Stomach smooth muscle (tissue), 2 donors: ENCODE results near the gene AOX1.
A peak's percentile ranks its signal among the peaks of the same experiment; 100 is the strongest.
"Not testable (repeated sequence)": the region's sequence is repeated elsewhere in the genome, so short reads cannot be mapped to it uniquely, and the experiment has no call there.

Experiments
- H3K27ac ChIP-seq: one replicate; pipeline ENCODE4 v1.7.0; 2013; ENCODE audit warnings: mild to moderate bottlenecking, low read length, inconsistent platforms
- H3K27me3 ChIP-seq, 2 donors: one replicate each; pipeline ENCODE4 v1.7.0; 2013; ENCODE audit warnings: low read length in 2 of 2; ENCODE audit not compliant: insufficient read depth in 2 of 2, control insufficient read depth in 1 of 2
- H3K36me3 ChIP-seq, 2 donors: one replicate each; pipeline ENCODE4 v1.7.0; 2013; ENCODE audit warnings: low read length in 2 of 2; ENCODE audit not compliant: control insufficient read depth in 2 of 2, insufficient read depth in 2 of 2
- H3K4me1 ChIP-seq: one replicate; pipeline ENCODE4 v1.7.0; 2013; ENCODE audit warnings: low read length; ENCODE audit not compliant: control insufficient read depth, insufficient read depth
- H3K4me3 ChIP-seq, 2 donors: one replicate each; pipeline ENCODE4 v1.7.0; 2013; ENCODE audit warnings: low read length in 2 of 2
- H3K9ac ChIP-seq, 2 donors: one replicate each; pipeline ENCODE4 v1.7.0; 2013; ENCODE audit warnings: low read length in 2 of 2, mild to moderate bottlenecking in 1 of 2
- H3K9me3 ChIP-seq, 2 donors: one replicate each; pipeline ENCODE4 v1.7.0; 2013; ENCODE audit warnings: low read length in 2 of 2; ENCODE audit not compliant: control insufficient read depth in 2 of 2
- donor health status: healthy.
- donor health status: Pancreatic carcinoma.

The AOX1 gene

GRCh38 chr2:200702646-200703118 is 116.9 kb downstream of the AOX1 start:
- no peaks in the 10 kb centered on the region for H3K4me1 ChIP-seq
- no peak overlapping the region for H3K9ac ChIP-seq
- H3K9me3 ChIP-seq = no peaks in the 10 kb centered on the region
- H3K36me3 ChIP-seq = no peaks in the 10 kb centered on the region
- H3K4me3 ChIP-seq = no peak overlapping the region
- no peaks in the 10 kb centered on the region for H3K27me3 ChIP-seq
- H3K27ac ChIP-seq = no peak overlapping the region

GRCh38 chr2:200703127-200703925 is 117.5 kb downstream of the AOX1 start:
- H3K4me3 ChIP-seq = no peak overlapping the region
- no peaks in the 10 kb centered on the region for H3K4me1 ChIP-seq

GRCh38 chr2:200703926-200704637 is 118.3 kb downstream of the AOX1 start:
- Histone ChIP-seq H3K27me3 (no peaks in the 10 kb centered on the region), H3K9me3 (no peaks in the 10 kb centered on the region), H3K4me1 (no peaks in the 10 kb centered on the region), H3K9ac (no peak overlapping the region), H3K4me3 (no peak overlapping the region), H3K36me3 (no peaks in the 10 kb centered on the region), H3K27ac (no peak overlapping the region)

More at GRCh38 chr2:200703127-200703925, 117.5 kb downstream of the AOX1 start:
- Histone ChIP-seq H3K27me3 (no peaks in the 10 kb centered on the region), H3K36me3 (no peaks in the 10 kb centered on the region), H3K9me3 (no peaks in the 10 kb centered on the region), H3K9ac (no peak overlapping the region), H3K27ac (no peak overlapping the region)

GRCh38 chr2:200705305-200706041 is 119.7 kb downstream of the AOX1 start:
- Histone ChIP-seq H3K27ac (no peak overlapping the region), H3K9me3 (no peaks in the 10 kb centered on the region), H3K36me3 (no peaks in the 10 kb centered on the region), H3K4me1 (no peaks in the 10 kb centered on the region), H3K27me3 (no peaks in the 10 kb centered on the region), H3K9ac (no peak overlapping the region), H3K4me3 (no peak overlapping the region)

- peaks cover 6% of the 10 kb centered on the region for H3K4me1 ChIP-seq
- no peaks in the 10 kb centered on the region for H3K27me3 ChIP-seq
- no peak overlapping the region for H3K27ac ChIP-seq
- no peak overlapping the region for H3K9ac ChIP-seq
- H3K36me3 ChIP-seq = no peaks in the 10 kb centered on the region
- H3K4me3 ChIP-seq = no peak overlapping the region
- no peaks in the 10 kb centered on the region for H3K9me3 ChIP-seq
Measured at GRCh38 chr2:200708943-200709342, 123.1 kb downstream of the AOX1 start.

- peaks cover 0 to 3% of the 10 kb centered on the region in 2 donors for H3K27me3 ChIP-seq
- H3K9ac ChIP-seq = peak overlapping the region; percentile 25 to 58
- no peaks in the 10 kb centered on the region for H3K9me3 ChIP-seq
- peaks cover 6% of the 10 kb centered on the region for H3K4me1 ChIP-seq
- H3K36me3 ChIP-seq = no peaks in the 10 kb centered on the region
- H3K4me3 ChIP-seq = peak overlapping the region; percentile 71 to 81
- H3K27ac ChIP-seq = peak overlapping the region; percentile 6
Measured at GRCh38 chr2:200713003-200713703, 127.3 kb downstream of the AOX1 start.

GRCh38 chr2:200713704-200714064 is 127.9 kb downstream of the AOX1 start:
- Histone ChIP-seq H3K36me3 (no peaks in the 10 kb centered on the region), H3K9ac (peak overlapping the region in 1 of 2 donors; percentile 58), H3K9me3 (no peaks in the 10 kb centered on the region), H3K27me3 (peaks cover 0 to 3% of the 10 kb centered on the region in 2 donors), H3K4me1 (peaks cover 6% of the 10 kb centered on the region), H3K4me3 (peak overlapping the region; percentile 71 to 81), H3K27ac (peak overlapping the region; percentile 6)

- H3K9me3 ChIP-seq, H3K36me3 ChIP-seq, H3K27ac ChIP-seq, H3K9ac ChIP-seq, H3K4me1 ChIP-seq, H3K4me3 ChIP-seq, H3K27me3 ChIP-seq: not testable (repeated sequence)
Measured at GRCh38 chr2:200715014-200715413, 129.2 kb downstream of the AOX1 start.

- no peaks in the 10 kb centered on the region for H3K36me3 ChIP-seq
- no peak overlapping the region for H3K4me3 ChIP-seq
- H3K27ac ChIP-seq = no peak overlapping the region
- H3K4me1 ChIP-seq = peaks cover 6% of the 10 kb centered on the region
- H3K9ac ChIP-seq = no peak overlapping the region
- H3K27me3 ChIP-seq = peaks cover 0 to 3% of the 10 kb centered on the region in 2 donors
- H3K9me3 ChIP-seq = peaks cover 0 to 2% of the 10 kb centered on the region in 2 donors
Measured at GRCh38 chr2:200716386-200716785, 130.6 kb downstream of the AOX1 start.
